DOHH2 (cell line): ENCODE results near the gene TBCD.

Experiments used
- H3F3A ChIP-seq: fragments of 200-600 bp; sonication (generic), shearing (Covaris generic); 2 replicates; pipeline ENCODE4 v1.6.0; 2016; ENCODE audit warnings: antibody characterized with exemption, mild to moderate bottlenecking; ENCODE audit not compliant: control insufficient read depth, insufficient read depth
- H3K27ac ChIP-seq: fragments of 200-600 bp; sonication (generic); 2 replicates; pipeline ENCODE4 v1.5.1; 2014; ENCODE audit warnings: low read depth, mild to moderate bottlenecking, low read length, moderate library complexity
- H3K27me3 ChIP-seq: fragments of 200-600 bp; sonication (generic); 2 replicates; pipeline ENCODE4 v1.6.1; 2014; ENCODE audit warnings: mild to moderate bottlenecking, low read length, mixed read lengths; ENCODE audit not compliant: control insufficient read depth
- H3K36me3 ChIP-seq: fragments of 200-600 bp; sonication (generic); 2 replicates; pipeline ENCODE4 v1.6.1; 2014; ENCODE audit warnings: mild to moderate bottlenecking, low read length, moderate library complexity, mixed read lengths; ENCODE audit not compliant: control insufficient read depth
- H3K4me1 ChIP-seq: fragments of 200-600 bp; sonication (generic); 2 replicates; pipeline ENCODE4 v1.6.1; 2014; ENCODE audit warnings: mild to moderate bottlenecking, low read length, mixed read lengths; ENCODE audit not compliant: control insufficient read depth
- H3K4me2 ChIP-seq: fragments of 200-600 bp; sonication (generic); 2 replicates; pipeline ENCODE4 v1.6.0; 2014; ENCODE audit warnings: mild to moderate bottlenecking, low read length, moderate library complexity
- H3K4me3 ChIP-seq: fragments of 200-600 bp; sonication (generic); 2 replicates; pipeline ENCODE4 v1.5.1; 2014; ENCODE audit warnings: mild to moderate bottlenecking, low read length, mixed read lengths
- H3K79me2 ChIP-seq: fragments of 200-600 bp; sonication (generic); 2 replicates; pipeline ENCODE4 v1.6.1; 2014; ENCODE audit warnings: mild to moderate bottlenecking, low read length, mixed read lengths; ENCODE audit not compliant: control insufficient read depth
- H3K9me2 ChIP-seq: fragments of 200-600 bp; sonication (generic); replicated peaks from 2 replicates; pipeline ENCODE4 v1.6.1; 2014; ENCODE audit warnings: mild to moderate bottlenecking, low read length, mixed read lengths; ENCODE audit not compliant: control insufficient read depth
- H3K9me3 ChIP-seq: fragments of 200-600 bp; sonication (generic); 2 replicates; pipeline ENCODE4 v1.6.1; 2014; ENCODE audit warnings: antibody characterized with exemption, low read length, mixed read lengths; ENCODE audit not compliant: control insufficient read depth, insufficient read depth
- H4K20me1 ChIP-seq: fragments of 200-600 bp; sonication (generic); 2 replicates; pipeline ENCODE4 v1.6.0; 2014; ENCODE audit warnings: low read depth, mild to moderate bottlenecking, antibody characterized with exemption, low read length, moderate library complexity; ENCODE audit not compliant: control insufficient read depth, insufficient read depth
- EZH2phosphoT487 ChIP-seq: fragments of 200-600 bp; sonication (generic); IDR thresholded peaks from 2 replicates; pipeline ENCODE4 v1.6.1; 2017; ENCODE audit warnings: borderline replicate concordance, mild to moderate bottlenecking, antibody characterized with exemption, low read length, moderate library complexity, mixed read lengths
- TF ChIP-seq, protein P1 (sequence below): fragments of 200-600 bp; sonication (generic); IDR thresholded peaks from one replicate; pipeline ENCODE4 v1.5.1; 2014; ENCODE audit warnings: antibody characterized with exemption, mild to moderate bottlenecking, low read depth, low read length; ENCODE audit not compliant: poor library complexity, severe bottlenecking

TBCD gene

DNA sequence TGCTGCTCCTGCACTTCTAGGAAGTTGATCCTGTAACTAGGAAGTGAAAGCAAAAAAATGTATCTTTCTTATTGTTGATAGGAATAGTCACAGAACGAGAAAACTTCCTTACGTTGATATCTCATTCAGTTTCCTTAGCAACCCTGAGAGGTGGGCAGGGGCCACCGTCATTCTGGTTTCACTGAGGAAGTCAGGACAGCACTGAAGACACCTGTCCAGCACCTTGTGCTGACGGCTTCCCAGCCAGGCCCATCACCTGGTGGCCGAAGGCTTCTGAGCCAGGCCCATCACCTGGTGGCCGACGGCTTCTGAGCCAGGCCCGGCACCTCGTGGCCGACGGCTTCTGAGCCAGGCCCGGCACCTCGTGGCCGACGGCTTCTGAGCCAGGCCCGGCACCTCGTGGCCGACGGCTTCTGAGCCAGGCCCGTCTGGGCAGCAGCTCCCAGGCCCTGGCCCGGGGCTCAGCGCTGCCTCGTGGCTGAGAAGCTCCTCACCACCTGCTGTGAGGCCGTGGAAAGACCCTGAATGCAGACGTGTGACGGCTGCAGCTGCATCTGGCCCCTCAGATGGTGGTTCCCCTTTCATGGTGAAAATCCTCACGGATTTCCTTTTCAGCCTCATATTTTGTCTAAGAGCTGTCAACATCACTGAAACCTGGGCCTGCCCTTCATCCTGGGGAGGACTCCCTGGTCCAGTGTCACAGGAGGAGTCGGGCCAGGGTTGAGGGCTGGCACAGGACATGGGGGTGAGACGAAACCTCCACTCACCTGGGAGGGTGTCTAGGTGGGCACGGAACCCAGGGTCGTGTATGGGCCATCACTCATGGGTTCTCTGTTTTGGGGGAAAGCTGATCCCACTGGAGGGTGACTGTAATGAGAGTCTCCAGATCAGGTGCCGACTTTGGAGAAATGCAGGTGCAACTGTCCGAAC is 121.0 kb downstream of the TBCD start:
- H4K20me1 ChIP-seq = no peaks in the 10 kb centered on the region
- H3K4me2 ChIP-seq = peak overlapping the region; percentile 79
- H3K9me3 ChIP-seq = no peaks in the 10 kb centered on the region
- peaks cover 30% of the 10 kb centered on the region for H3K36me3 ChIP-seq
- TF ChIP-seq, protein P1, sequence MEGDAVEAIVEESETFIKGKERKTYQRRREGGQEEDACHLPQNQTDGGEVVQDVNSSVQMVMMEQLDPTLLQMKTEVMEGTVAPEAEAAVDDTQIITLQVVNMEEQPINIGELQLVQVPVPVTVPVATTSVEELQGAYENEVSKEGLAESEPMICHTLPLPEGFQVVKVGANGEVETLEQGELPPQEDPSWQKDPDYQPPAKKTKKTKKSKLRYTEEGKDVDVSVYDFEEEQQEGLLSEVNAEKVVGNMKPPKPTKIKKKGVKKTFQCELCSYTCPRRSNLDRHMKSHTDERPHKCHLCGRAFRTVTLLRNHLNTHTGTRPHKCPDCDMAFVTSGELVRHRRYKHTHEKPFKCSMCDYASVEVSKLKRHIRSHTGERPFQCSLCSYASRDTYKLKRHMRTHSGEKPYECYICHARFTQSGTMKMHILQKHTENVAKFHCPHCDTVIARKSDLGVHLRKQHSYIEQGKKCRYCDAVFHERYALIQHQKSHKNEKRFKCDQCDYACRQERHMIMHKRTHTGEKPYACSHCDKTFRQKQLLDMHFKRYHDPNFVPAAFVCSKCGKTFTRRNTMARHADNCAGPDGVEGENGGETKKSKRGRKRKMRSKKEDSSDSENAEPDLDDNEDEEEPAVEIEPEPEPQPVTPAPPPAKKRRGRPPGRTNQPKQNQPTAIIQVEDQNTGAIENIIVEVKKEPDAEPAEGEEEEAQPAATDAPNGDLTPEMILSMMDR = no peak
- no peak for TF ChIP-seq EZH2phosphoT487
- H3K4me3 ChIP-seq = peak overlapping the region; percentile 51
- peaks cover 45% of the 10 kb centered on the region for H3K79me2 ChIP-seq
- H3K27me3 ChIP-seq = no peaks in the 10 kb centered on the region
- peak overlapping the region; percentile 81 for H3K27ac ChIP-seq
- no peaks in the 10 kb centered on the region for H3K9me2 ChIP-seq
- peaks cover 8% of the 10 kb centered on the region for H3F3A ChIP-seq
- peaks cover 55% of the 10 kb centered on the region for H3K4me1 ChIP-seq

DNA sequence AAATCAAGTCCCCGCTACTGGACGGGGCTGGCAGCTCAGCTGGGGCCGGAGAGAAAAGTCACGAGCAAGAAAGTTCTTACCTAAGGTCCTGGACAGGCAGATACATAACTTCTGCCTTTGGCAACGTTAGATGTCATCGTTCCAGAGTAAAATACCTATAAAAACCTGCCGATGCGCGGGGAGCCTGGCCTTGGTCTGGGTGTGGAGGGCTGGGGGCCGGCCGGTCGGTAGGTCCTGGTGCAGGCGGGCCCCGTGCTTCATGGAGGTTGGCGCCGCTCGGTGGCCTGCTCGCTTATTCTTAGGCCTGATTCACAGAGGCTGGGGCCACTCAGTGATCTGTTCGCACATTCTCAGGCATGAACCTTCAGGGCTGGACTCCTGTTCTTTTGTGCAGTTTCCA is 121.7 kb downstream of the TBCD start:
- Histone ChIP-seq H4K20me1 (no peaks in the 10 kb centered on the region), H3K36me3 (peaks cover 30% of the 10 kb centered on the region), H3F3A (peaks cover 8% of the 10 kb centered on the region), H3K4me2 (no peak overlapping the region), H3K79me2 (peaks cover 48% of the 10 kb centered on the region), H3K9me3 (no peaks in the 10 kb centered on the region), H3K27ac (no peak overlapping the region), H3K4me3 (no peak overlapping the region), H3K27me3 (no peaks in the 10 kb centered on the region), H3K4me1 (peaks cover 48% of the 10 kb centered on the region), H3K9me2 (no peaks in the 10 kb centered on the region)
- no peak for TF ChIP-seq EZH2phosphoT487
- TF ChIP-seq, protein P1 = no peak

DNA sequence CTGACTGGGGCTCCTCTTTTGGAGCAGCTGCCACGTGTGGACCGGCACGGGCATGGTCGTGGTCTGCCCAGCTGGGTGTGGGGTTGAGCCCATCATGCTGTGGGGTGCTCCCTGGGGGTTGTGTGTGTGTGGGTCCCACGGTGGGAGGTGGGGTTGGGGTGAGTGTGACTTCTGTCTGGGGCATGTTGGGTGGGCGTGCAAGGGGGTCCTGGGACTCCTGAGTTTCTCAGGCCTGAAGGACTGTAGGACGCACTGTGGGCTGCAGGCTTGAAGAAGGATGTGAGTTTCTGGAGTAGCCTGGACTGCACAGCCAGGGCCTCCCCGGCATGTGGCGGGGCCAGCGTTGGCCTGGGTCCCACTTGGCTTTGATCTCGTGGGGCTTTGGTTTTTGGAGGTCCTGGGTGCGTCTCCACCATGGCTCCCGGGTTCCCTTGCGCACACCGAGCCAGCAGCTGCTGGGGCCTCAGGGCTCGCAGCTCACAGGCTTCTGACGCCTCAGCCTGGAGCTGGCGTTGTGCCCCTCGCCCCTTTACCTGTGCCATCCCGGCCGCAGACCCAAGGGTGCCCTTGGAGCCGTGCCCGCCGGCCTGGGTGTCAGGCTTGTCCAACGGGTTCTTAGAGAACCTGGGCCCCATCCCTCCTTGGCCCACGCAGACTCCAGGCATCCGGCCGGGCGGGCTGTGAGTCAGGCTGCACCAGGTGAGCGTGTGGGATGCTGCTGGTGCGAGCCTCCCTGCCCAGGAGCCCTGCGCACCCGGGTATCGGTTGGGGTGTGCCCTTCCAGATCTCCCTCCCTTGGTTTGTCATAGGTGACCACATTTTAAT is 122.4 kb downstream of the TBCD start:
- Histone ChIP-seq H3K9me2 (no peaks in the 10 kb centered on the region), H4K20me1 (no peaks in the 10 kb centered on the region), H3K79me2 (peaks cover 44% of the 10 kb centered on the region), H3K4me1 (peaks cover 41% of the 10 kb centered on the region), H3F3A (peaks cover 8% of the 10 kb centered on the region), H3K4me3 (no peak overlapping the region), H3K9me3 (no peaks in the 10 kb centered on the region), H3K27ac (no peak overlapping the region), H3K27me3 (no peaks in the 10 kb centered on the region), H3K36me3 (peaks cover 30% of the 10 kb centered on the region), H3K4me2 (no peak overlapping the region)
- TF ChIP-seq, protein P1 = no peak
